Stimulated activated CD4-positive, alpha-beta T cell treated with anti-CD3 and anti-CD28 coated beads, Interleukin-1b, Interleukin-23, amount 100 ng/mL, for 4 hours (primary cell): ENCODE data around the gene BLCAP.
A peak's percentile ranks its signal among the peaks of the same experiment; 100 is the strongest.

Source experiments
- DNase-seq, 2 donors: peaks; one replicate each; pipeline ENCODE4 v3.0.0-alpha.2; 2020; ENCODE audit warnings: low read depth in 2 of 2

The BLCAP gene

GRCh38 chr20:37529968-37530600, 2.4 kb upstream of the BLCAP start:
- DNase-seq: no peak

- no peak for DNase-seq
Observed at GRCh38 chr20:37529214-37529967, 1.7 kb upstream of the BLCAP start.

- peak in 1 of 2 donors; percentile 14 for DNase-seq
Observed at GRCh38 chr20:37528446-37529213, 954 bp upstream of the BLCAP start.

- no peak for DNase-seq
Observed at GRCh38 chr20:37526839-37527637, 638 bp downstream of the BLCAP start.

- DNase-seq: no peak
Observed at GRCh38 chr20:37526238-37526838, 1.3 kb downstream of the BLCAP start.

- DNase-seq: no peak
Observed at GRCh38 chr20:37525810-37526209, 1.9 kb downstream of the BLCAP start.

- DNase-seq: peak in 1 of 2 donors; percentile 12
Observed at GRCh38 chr20:37524859-37525708, 2.6 kb downstream of the BLCAP start.

- DNase-seq: no peak
Observed at GRCh38 chr20:37523911-37524700, 3.6 kb downstream of the BLCAP start.

- no peak for DNase-seq
Observed at GRCh38 chr20:37523012-37523391, 4.7 kb downstream of the BLCAP start.

GRCh38 chr20:37522260-37523011, 5.2 kb downstream of the BLCAP start:
- no peak for DNase-seq

GRCh38 chr20:37521061-37521771, 6.5 kb downstream of the BLCAP start, which contains the start of gene NNAT:
TSS of gene NNAT (plus strand) at chr20:37521250. CDS start at chr20:37521332, 82 bp downstream.
- DNase-seq: no peak

GRCh38 chr20:37520419-37520955, 7.2 kb downstream of the BLCAP start:
- DNase-seq: no peak

- DNase-seq: no peak
Observed at GRCh38 chr20:37519508-37520418, 7.9 kb downstream of the BLCAP start.

GRCh38 chr20:37518606-37519507, 8.8 kb downstream of the BLCAP start:
- DNase-seq: no peak

- no peak for DNase-seq
Observed at GRCh38 chr20:37518059-37518458, 9.6 kb downstream of the BLCAP start.
